Motor neuron (in vitro differentiated cells): ENCODE measurements around the gene AFF2. TPM values are rescaled to one million over a fixed set of nuclear protein-coding genes. Genes with fewer than 3 reads are reported as not detected.

Source experiments
- ATAC-seq, 8 experiments: fragments of 200-7000 bp; cut with Tn5 transposase; replicated peaks in 6 of 8; 2 replicates each; pipeline ENCODE4 v1.8.0; 2021; ENCODE audit warnings: mild to moderate bottlenecking in 8 of 8, moderate library complexity in 8 of 8
- H3K27ac ChIP-seq, 2 donors: fragments of 250-450 bp; sonication (Bioruptor Pico); 2 replicates each; pipeline ENCODE4 v1.9.0; 2021; ENCODE audit warnings: antibody characterized with exemption in 2 of 2, mild to moderate bottlenecking in 2 of 2, moderate library complexity in 1 of 2
- H3K4me1 ChIP-seq, 2 donors: fragments of 250-450 bp; sonication (Bioruptor Pico); replicated peaks in 1 of 2; 2 replicates each; pipeline ENCODE4 v1.6.1; 2021; ENCODE audit warnings: antibody characterized with exemption in 2 of 2, mild to moderate bottlenecking in 2 of 2, moderate library complexity in 1 of 2
- H3K4me3 ChIP-seq, 5 donors: fragments of 250-450 bp; sonication (Bioruptor Pico); 2 replicates each; pipeline ENCODE4 v1.9.0; 2021; ENCODE audit warnings: antibody characterized with exemption in 5 of 5, mild to moderate bottlenecking in 5 of 5, moderate library complexity in 4 of 5
- WGBS, 10 experiments: fragments of 450-650 bp; shearing (Covaris generic); methylation state at CpG; one replicate each; pipeline ENCODE4 v1.0.0; 2022; 5-methylcytosine and 5-hydroxymethylcytosine counted together
- in situ Hi-C, 9 experiments: fragments of 400-800 bp; cut with MboI; loops; one replicate each; pipeline ENCODE4 v1.15.0; 2021; ENCODE audit warnings: low sequenced_read_pairs in 9 of 9, low pct_unique_long_range_greater_than_20kb in 2 of 9; ENCODE audit not compliant: unreplicated experiment in 9 of 9
- total RNA-seq, 8 experiments: library from RNA; unstranded; fragments of 300-600 nt; gene quantifications; 2 replicates each; pipeline versions ENCODE4 v1.2.3 to v1.2.4, GENCODE V29; 2022

AFF2 gene
- total RNA-seq, 8 experiments from 2014 or later, result 4.1 to 85.1 (median 29.1) TPM

GRCh38 chrX:148947399-148947975, 447.1 kb downstream of the AFF2 start:
- Histone ChIP-seq H3K4me3 (no peak overlapping the region), H3K4me1 (no peaks in the 10 kb centered on the region), H3K27ac (no peak overlapping the region)
- in situ Hi-C loops, result no loop called here
- WGBS, 10 experiments, result 40 to 100% (median 43%) methylated on average over 1 to 3 of the region's 3 CpGs; no CpG with 5 or more reads in 7 of the 10 experiments
- ATAC-seq, result no peak

GRCh38 chrX:148956352-148956751, 455.9 kb downstream of the AFF2 start:
- WGBS, 10 experiments, result 59 to 100% (median 67%) methylated on average over 1 to 3 of the region's 3 CpGs; no CpG with 5 or more reads in 7 of the 10 experiments
- H3K4me1 ChIP-seq, result no peaks in the 10 kb centered on the region
- H3K4me3 ChIP-seq, result no peak overlapping the region
- ATAC-seq, result no peak
- no peak overlapping the region for H3K27ac ChIP-seq
- in situ Hi-C loops, result no loop called here

GRCh38 chrX:148958901-148959300, 458.5 kb downstream of the AFF2 start:
- ATAC-seq, result no peak
- in situ Hi-C loops, result no loop called here
- Histone ChIP-seq H3K4me1 (no peaks in the 10 kb centered on the region), H3K27ac (no peak overlapping the region), H3K4me3 (no peak overlapping the region)
- 100% methylated on average over 1 of the region's 1 CpG; no CpG with 5 or more reads in 9 of the 10 experiments for WGBS, 10 experiments

- no peak for ATAC-seq
- 17 to 67% methylated on average over 1 of the region's 1 CpG; no CpG with 5 or more reads in 8 of the 10 experiments for WGBS, 10 experiments
- no peaks in the 10 kb centered on the region for H3K4me1 ChIP-seq
- in situ Hi-C loops, result no loop called here
- no peak overlapping the region for H3K27ac ChIP-seq
- H3K4me3 ChIP-seq, result no peak overlapping the region
Observed at GRCh38 chrX:148960060-148960459, 459.6 kb downstream of the AFF2 start.

- no peak overlapping the region for H3K4me3 ChIP-seq
- in situ Hi-C loops, result no loop called here
- H3K27ac ChIP-seq, result no peak overlapping the region
- no peaks in the 10 kb centered on the region for H3K4me1 ChIP-seq
- no peak for ATAC-seq
- WGBS, 10 experiments, result 66 to 100% (median 90%) methylated on average over 1 to 4 of the region's 4 CpGs; no CpG with 5 or more reads in 2 of the 10 experiments
Observed at GRCh38 chrX:148961985-148962384, 461.6 kb downstream of the AFF2 start.

GRCh38 chrX:148976571-148977400, 476.4 kb downstream of the AFF2 start:
- no peak overlapping the region for H3K27ac ChIP-seq
- in situ Hi-C loops, result no loop called here
- H3K4me3 ChIP-seq, result no peak overlapping the region
- ATAC-seq, result peak in 5 of 8 experiments; percentile 14 to 56 (median 53)
- H3K4me1 ChIP-seq, result peaks cover 7 to 21% of the 10 kb centered on the region in 2 donors
- WGBS, 10 experiments, result 0 to 100% (median 34%) methylated on average over 1 to 8 of the region's 8 CpGs; no CpG with 5 or more reads in 4 of the 10 experiments

GRCh38 chrX:148979786-148980185, 479.4 kb downstream of the AFF2 start:
- no peak for ATAC-seq
- no peak overlapping the region for H3K4me3 ChIP-seq
- H3K27ac ChIP-seq, result no peak overlapping the region
- 67% methylated on average over 1 of the region's 4 CpGs; no CpG with 5 or more reads in 9 of the 10 experiments for WGBS, 10 experiments
- H3K4me1 ChIP-seq, result peaks cover 7 to 18% of the 10 kb centered on the region in 2 donors
- in situ Hi-C loops, result no loop called here

GRCh38 chrX:148984238-148984637, 483.8 kb downstream of the AFF2 start:
- in situ Hi-C loops, result no loop called here
- ATAC-seq, result no peak
- Histone ChIP-seq H3K4me1 (no peaks in the 10 kb centered on the region), H3K27ac (no peak overlapping the region), H3K4me3 (no peak overlapping the region)
- 20 to 60% (median 58%) methylated on average over 1 to 2 of the region's 2 CpGs; no CpG with 5 or more reads in 7 of the 10 experiments for WGBS, 10 experiments

GRCh38 chrX:148991502-148991901, 491.1 kb downstream of the AFF2 start:
- no peak for ATAC-seq
- H3K4me1 ChIP-seq, result no peaks in the 10 kb centered on the region
- no peak overlapping the region for H3K4me3 ChIP-seq
- H3K27ac ChIP-seq, result no peak overlapping the region
- WGBS, 10 experiments, result 25 to 67% (median 48%) methylated on average over 1 of the region's 1 CpG; no CpG with 5 or more reads in 6 of the 10 experiments
- in situ Hi-C loops, result no loop called here

GRCh38 chrX:148995661-148996060, 495.2 kb downstream of the AFF2 start:
- 0 to 68% methylated on average over 1 to 2 of the region's 3 CpGs; no CpG with 5 or more reads in 8 of the 10 experiments for whole genome bisulfite sequencing, 10 experiments
- in situ Hi-C loops, result no loop called here
- Histone ChIP-seq H3K4me1 (no peaks in the 10 kb centered on the region), H3K4me3 (no peak overlapping the region), H3K27ac (no peak overlapping the region)
- ATAC-seq, result no peak

GRCh38 chrX:149002320-149002719, 501.9 kb downstream of the AFF2 start:
- in situ Hi-C loops, result no loop called here
- H3K4me1 ChIP-seq, result peaks cover 0 to 13% of the 10 kb centered on the region in 2 donors
- ATAC-seq, result no peak
- 33 to 100% (median 80%) methylated on average over 1 of the region's 3 CpGs; no CpG with 5 or more reads in 7 of the 10 experiments for WGBS, 10 experiments
- H3K4me3 ChIP-seq, result no peak overlapping the region
- H3K27ac ChIP-seq, result no peak overlapping the region

- Histone ChIP-seq H3K4me3 (no peak overlapping the region), H3K4me1 (peaks cover 0 to 14% of the 10 kb centered on the region in 2 donors), H3K27ac (no peak overlapping the region)
- 0 to 70% (median 53%) methylated on average over 1 to 5 of the region's 5 CpGs; no CpG with 5 or more reads in 5 of the 10 experiments for WGBS, 10 experiments
- in situ Hi-C loops, result no loop called here
- ATAC-seq, result no peak
Observed at GRCh38 chrX:149003863-149004660, 503.6 kb downstream of the AFF2 start.

GRCh38 chrX:149004936-149005335, 504.5 kb downstream of the AFF2 start:
- 60% methylated on average over 1 of the region's 2 CpGs; no CpG with 5 or more reads in 9 of the 10 experiments for WGBS, 10 experiments

More at GRCh38 chrX:149004936-149005335, 504.5 kb downstream of the AFF2 start:
- no peak overlapping the region for H3K27ac ChIP-seq
- H3K4me1 ChIP-seq, result peaks cover 8 to 22% of the 10 kb centered on the region in 2 donors
- in situ Hi-C loops, result no loop called here
- H3K4me3 ChIP-seq, result no peak overlapping the region
- ATAC-seq, result no peak
